ENCODE results near the gene CCR1.
"Not testable (repeated sequence)": the region's sequence is repeated elsewhere in the genome, so short reads cannot be mapped to it uniquely, and the experiment has no call there.

CCR1 gene

GRCh38 chr3:46213201-46213600 is 5.1 kb upstream of the CCR1 start:
- DNase-seq (ENCODE audit: extremely low read depth in 1 of 2, low read depth in 1 of 2), result no peak

DNA sequence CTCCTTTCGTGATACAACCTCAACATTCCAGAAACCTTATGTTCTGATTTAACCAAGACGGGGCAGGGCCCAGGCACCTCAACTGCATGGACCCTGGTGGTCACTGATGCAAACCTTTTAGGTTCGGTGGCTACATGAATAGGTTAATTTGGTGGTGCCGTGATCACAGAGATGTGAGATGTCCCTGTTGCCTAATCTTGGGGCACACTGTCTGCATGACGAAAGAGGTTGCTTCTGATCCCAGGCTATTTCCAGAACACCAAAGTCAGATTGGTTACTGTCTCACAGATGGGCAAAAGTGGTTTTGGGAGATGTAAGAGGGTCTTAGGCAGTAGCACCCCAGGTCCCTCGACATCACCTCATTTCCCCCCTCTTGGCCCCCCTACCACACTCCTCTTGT is 4.0 kb upstream of the CCR1 start:
- no peak for DNase-seq (ENCODE audit: extremely low read depth in 1 of 2, low read depth in 1 of 2)

DNA sequence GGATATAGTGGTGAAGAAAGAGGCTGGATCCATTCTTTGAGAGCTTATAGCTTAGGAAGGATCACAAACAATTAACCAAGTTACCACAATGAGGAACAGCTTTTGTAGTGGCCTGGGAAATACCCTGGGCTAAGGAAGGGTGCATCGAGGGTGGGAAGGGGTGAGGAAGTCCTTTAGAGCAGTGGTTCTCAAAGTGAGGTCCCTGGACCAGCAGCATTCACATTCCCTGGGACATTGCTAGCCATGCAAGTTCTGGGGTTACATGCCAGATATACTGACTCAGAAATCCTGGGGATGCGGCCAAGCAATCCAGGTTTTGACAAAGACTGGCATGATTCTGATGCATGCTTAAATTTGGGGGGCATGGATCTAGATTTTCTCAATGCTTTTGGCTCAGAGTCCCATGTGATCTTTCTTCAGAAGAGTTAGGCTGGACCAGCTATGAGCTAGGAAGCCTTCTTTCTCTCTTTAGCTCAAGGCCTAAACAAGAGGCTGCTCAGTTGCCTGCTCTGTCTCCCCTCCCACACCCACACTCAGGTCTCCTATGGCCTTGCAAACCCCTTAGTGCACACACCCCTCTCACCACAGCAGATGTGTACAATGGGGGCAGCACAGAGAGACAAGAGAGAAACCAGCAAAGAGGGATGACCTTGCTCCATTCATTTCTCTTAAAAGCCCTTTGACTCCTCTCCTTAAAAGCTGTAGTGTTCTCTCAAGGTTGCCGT is 1.8 kb upstream of the CCR1 start:
- no peak for DNase-seq (ENCODE audit: extremely low read depth in 1 of 2, low read depth in 1 of 2)

DNA sequence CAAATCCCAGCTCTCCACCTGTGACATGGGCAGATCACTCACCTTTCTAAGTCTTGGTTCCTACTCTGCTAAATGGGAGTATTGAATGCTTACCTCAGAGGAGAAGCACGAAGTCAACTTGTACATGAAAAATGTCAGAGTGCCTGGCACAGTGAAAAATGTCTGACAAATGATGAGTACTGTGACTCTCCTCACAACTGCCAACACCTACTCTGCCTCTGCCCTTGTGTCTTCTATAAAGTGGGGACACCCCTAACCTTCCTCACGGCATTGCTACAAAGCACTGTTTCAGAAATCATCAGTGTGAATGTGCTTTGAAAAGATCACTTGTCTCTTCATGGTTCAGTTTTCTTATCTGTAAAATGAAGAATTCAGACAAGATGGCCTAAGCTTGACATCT is 940 bp upstream of the CCR1 start:
- DNase-seq (ENCODE audit: extremely low read depth in 1 of 2, low read depth in 1 of 2), result no peak

- not testable (repeated sequence) for DNase-seq (ENCODE audit: extremely low read depth in 1 of 2, low read depth in 1 of 2)
These were observed 599 bp downstream of the CCR1 start for GRCh38 chr3:46207514-46207913.

DNA sequence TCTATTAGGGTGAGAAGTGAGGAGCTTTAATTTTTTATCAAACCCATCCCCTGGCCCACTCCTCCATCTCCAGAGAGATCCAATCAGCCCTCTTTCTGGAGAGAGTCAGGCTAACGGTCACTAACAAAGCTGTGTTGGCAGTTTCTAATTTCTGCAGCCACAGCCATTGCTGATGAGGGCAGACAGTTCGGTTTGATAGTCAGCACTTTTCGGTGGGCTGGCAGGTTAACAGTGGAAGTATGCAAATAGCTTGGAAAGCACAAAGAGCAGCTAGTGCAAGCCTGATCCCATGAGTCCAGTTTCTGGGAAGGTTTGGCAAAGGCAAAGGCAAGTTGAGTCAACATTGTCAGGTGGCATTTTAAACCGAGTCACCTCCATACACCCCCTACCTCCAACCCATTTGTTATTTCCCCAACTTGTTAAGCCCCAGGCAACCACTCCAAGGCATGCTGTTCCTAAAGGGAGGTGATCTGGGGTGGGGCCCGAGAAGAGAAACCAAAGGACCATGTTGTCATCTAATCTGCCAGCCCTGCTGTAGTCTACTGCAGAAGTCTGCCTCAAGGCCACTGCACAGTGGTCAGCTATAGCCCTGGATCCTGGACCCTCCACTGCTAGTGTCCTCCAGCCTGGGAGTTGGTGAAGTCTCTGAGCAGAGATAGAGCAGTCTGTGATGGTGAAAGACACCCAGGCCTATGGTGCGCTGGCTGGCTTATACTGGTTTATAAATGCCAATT is 1.7 kb downstream of the CCR1 start:
- no peak for DNase-seq (ENCODE audit: extremely low read depth in 1 of 2, low read depth in 1 of 2)

DNA sequence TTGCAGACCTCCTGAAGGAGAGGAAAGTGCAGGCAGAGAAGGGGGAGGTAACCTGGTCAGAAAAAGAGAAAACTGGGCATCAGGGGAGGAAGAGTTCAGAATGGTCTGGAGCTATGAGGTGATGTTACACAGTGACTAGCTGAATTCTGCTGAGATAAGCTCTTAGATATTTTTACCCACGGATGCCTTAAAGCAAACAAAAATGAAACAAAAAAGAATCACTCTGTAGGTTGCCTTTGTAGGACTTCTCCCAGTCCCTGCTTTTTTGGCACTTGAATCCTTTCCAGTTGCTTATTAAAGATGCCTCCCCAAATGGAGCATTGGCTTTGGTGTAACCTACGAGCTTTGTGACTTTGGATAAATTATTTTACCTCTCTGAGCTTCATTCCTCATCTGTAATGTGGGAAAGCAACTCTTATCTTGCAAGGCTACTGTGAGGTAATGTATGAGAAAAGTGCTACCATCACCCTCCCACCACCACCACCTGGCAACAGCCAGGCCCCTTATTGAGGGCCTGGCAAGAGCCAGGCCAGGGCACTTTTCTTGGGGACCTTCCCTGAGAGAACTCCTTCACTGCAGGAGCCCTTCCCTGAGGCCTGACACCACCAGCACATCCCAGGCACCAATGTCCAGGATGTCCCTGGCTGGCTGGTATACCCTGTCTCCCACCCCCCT is 2.7 kb downstream of the CCR1 start:
- DNase-seq (ENCODE audit: extremely low read depth in 1 of 2, low read depth in 1 of 2), result no peak

DNA sequence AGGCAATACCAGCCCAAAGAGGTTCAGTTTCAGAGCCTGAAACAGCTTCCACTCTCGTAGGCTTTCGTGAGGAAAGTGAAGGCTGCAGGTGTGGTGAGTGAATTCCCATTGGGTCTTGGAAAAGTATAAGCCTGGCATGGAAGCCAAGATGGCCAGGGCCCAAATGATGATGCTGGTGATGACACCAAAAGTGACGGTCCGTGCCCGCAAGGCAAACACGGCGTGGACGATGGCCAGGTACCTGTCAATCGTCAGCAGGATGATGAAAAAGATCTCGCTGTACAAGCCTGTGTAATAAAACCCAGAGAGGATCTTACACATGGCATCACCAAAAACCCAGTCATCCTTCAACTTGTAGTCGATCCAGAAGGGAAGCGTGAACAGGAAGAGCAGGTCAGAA is 4.4 kb downstream of the CCR1 start:
- DNase-seq (ENCODE audit: extremely low read depth in 1 of 2, low read depth in 1 of 2), result no peak

DNA sequence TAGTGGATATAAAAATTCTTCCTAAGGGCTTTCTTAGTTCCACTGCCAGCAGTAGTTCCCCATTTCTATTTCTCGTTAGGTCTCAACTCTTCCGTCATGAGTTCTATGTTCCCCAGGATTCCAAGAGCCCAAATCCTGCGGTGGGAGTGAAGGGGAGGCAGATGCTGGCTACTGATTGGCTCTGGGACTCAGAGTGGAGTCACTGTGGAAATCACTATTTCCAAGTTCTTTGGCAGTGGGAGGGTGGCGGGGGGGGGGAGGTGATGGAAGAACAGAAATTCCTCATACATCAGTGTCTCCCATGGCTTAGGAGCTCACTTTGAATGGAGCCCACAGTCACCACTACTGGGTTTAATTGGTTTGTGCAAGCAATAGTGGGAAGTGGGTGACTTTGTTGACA is 5.6 kb downstream of the CCR1 start:
- no peak for DNase-seq (ENCODE audit: extremely low read depth in 1 of 2, low read depth in 1 of 2)

DNA sequence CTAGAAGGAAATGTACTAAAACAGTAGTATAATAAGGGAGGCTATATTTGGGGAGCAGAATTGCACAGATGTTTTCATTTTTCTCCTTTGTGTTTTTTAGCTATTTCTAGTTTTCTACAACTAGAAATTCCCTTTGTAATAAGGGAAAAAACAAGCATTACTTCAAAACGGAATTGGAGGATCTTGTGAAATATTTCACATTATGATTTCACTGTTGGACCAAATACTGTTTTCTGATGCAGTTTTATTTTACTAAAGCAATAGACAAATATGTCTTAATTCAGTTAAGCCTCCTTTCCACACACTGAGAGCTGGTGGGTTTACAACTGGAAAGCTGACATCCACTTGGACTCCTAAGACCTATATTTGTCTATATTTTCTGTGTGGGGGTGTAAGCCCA is 7.3 kb downstream of the CCR1 start:
- DNase-seq (ENCODE audit: extremely low read depth in 1 of 2, low read depth in 1 of 2), result no peak

DNA sequence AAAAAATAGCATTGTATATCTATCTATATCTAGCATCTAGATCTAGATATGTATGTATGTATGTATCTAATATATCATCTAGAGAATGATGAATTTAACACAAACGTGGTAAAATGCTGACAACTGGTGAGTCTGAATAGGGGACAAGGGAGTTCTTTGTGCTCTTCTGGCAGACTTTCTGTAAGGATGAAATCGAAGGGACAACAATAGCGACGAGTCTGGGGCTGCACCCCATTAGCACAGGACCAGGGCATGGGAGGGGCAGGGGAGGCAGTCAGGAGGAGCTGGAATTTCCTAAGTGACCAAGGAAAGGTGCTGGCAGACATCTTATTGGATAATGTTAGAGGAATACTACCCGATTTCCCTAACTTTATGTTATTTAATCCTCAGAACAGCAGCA is 7.9 kb downstream of the CCR1 start:
- no peak for DNase-seq (ENCODE audit: extremely low read depth in 1 of 2, low read depth in 1 of 2)

- no peak for DNase-seq (ENCODE audit: extremely low read depth in 1 of 2, low read depth in 1 of 2)
These were observed 11.7 kb downstream of the CCR1 start for GRCh38 chr3:46196261-46196957.

- DNase-seq (ENCODE audit: extremely low read depth in 1 of 2, low read depth in 1 of 2), result no peak
These were observed 13.1 kb downstream of the CCR1 start for GRCh38 chr3:46194868-46195553.

GRCh38 chr3:46193436-46193835 is 14.7 kb downstream of the CCR1 start:
- no peak for DNase-seq (ENCODE audit: extremely low read depth in 1 of 2, low read depth in 1 of 2)

GRCh38 chr3:46192939-46193338 is 15.2 kb downstream of the CCR1 start:
- no peak for DNase-seq (ENCODE audit: extremely low read depth in 1 of 2, low read depth in 1 of 2)

GRCh38 chr3:46191730-46192129 is 16.4 kb downstream of the CCR1 start:
- no peak for DNase-seq (ENCODE audit: extremely low read depth in 1 of 2, low read depth in 1 of 2)

DNA sequence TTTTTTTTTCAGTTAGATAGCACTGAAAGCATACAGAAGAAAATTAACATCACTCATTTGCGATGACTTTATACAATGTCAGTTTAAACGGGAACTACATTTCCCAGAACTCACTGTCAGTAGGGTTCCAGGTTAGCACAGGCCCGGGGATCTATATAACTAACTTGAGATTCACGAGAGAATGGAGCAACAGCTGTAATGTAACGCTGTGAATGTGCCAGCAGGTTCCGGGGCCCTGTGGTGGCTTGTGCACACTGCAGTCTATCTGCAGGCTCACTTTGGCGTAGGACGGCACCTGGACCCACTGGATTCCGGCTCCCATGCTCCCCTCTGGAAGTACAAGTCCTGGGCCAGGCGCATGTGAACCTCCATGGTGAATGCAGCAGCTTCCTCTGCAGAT is 19.4 kb downstream of the CCR1 start:
- DNase-seq (ENCODE audit: extremely low read depth in 1 of 2, low read depth in 1 of 2), result no peak

GRCh38 chr3:46187876-46188275 is 20.2 kb downstream of the CCR1 start:
- DNase-seq (ENCODE audit: extremely low read depth in 1 of 2, low read depth in 1 of 2), result no peak

DNA sequence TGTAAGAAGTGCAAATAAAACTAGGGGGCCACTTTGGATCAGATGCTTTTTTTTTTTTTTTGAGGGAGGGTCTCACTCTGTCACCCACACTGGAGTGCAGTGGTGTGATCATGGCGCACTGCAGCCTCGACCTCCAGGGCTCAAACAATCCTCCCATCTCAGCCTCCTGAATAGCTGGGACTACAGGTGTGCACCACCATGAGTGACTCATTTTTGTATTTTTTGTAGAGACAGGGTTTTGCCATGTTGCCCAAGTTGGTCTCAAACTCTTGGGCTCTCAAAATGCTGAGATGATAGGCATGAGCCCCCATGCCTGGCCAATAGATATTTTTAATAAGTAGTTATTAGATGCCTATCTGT is 20.8 kb downstream of the CCR1 start:
- no peak for DNase-seq (ENCODE audit: extremely low read depth in 1 of 2, low read depth in 1 of 2)

DNA sequence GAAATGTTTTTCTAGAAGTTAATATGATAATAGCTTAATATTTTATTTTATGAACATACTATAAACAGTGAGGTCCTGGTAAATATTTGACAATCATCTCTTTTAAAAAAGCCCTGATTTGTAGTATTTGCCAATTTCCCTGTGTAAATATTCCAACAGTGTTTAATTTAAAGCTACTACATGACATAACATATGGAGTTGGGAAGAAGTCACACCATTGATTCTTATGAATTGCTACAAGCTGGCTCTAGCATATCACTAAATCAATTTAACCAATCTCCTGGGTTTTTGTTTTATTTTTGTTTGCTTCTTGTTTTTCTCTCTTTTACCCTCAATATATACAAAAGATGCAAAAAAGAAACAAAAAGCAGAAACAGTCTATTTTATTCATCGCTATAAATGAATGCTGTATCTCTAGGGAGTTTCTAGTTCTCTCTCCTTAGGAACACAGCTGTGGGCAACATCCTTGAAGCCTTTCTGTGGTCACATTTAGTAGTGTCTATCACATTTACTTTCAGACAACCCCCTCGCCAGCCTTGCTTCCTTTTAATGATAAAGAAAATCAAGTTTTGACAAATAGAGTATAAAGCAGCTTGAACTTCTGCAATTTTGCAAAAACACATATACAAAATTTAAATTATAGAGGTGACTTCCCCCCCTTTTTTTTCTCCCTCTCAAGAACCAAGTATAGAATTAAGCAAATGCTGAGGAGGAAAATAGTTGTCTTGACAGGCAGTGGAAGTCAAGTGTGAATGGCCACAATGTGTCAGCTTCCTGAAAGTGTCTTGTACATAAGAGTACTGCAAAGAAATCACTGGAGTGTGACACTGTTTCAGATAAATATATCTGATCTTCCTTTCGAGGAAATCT is 21.4 kb downstream of the CCR1 start:
- DNase-seq (ENCODE audit: extremely low read depth in 1 of 2, low read depth in 1 of 2), result no peak

Data from stimulated activated CD8-positive, alpha-beta memory T cell treated with anti-CD3 and anti-CD28 coated beads, Interleukin-7, amount 100 ng/mL, for 48 hours (primary cell).